Right forelimb (tissue), 1 donor: ENCODE measurements around the gene IGF1R.

Experiments used
- DNase-seq: peaks from one replicate; pipeline ENCODE4 v3.0.0-alpha.2; 2018

The IGF1R gene

DNA sequence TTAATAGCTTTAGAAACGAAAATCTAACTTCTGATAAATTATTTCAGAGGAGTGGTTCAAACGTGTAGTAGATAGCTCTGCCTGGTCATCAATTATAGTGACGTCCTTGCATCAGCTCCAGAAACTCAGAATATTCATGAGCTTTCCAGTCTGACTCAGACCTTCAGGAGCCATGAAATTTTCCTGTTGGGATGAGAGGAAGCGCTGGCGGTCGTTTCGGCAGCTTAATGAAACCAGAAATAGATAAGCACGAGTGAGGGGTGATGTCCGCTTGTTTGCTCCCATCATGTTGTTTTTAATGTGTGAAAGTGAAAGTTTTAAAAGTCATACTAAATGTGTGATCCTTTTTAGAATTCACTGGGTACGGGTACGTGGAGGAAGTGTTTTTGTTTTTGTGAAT lies 218.2 kb downstream of the IGF1R start:
- DNase-seq, result peak; percentile 40

DNA sequence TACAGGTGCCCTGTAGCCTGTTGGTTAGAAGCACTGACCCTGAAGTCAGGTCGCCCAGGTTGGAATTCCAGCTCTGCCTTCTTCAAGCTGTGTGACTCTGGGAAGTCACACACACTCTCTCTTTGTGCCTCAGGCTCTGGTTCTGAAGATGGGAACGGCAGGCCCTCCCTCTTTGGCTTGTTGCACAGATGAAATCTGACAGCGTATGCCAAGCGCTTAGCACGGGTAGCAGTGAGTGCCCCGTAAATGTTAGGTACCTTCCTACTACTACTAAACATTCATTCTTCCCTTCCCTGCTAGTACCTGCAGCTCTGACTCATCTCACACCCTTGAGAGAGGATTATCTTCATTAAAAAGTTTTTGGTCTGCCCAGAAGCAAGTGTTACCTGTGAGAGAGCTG lies 220.2 kb downstream of the IGF1R start:
- peak; percentile 28 for DNase-seq

GRCh38 chr15:98870788-98871187 lies 222.4 kb downstream of the IGF1R start:
- DNase-seq, result no peak

GRCh38 chr15:98872774-98873173 lies 224.4 kb downstream of the IGF1R start:
- no peak for DNase-seq

GRCh38 chr15:98873441-98874218 lies 225.3 kb downstream of the IGF1R start:
- DNase-seq, result no peak

- no peak for DNase-seq
These were observed 226.0 kb downstream of the IGF1R start for GRCh38 chr15:98874370-98874769.

DNA sequence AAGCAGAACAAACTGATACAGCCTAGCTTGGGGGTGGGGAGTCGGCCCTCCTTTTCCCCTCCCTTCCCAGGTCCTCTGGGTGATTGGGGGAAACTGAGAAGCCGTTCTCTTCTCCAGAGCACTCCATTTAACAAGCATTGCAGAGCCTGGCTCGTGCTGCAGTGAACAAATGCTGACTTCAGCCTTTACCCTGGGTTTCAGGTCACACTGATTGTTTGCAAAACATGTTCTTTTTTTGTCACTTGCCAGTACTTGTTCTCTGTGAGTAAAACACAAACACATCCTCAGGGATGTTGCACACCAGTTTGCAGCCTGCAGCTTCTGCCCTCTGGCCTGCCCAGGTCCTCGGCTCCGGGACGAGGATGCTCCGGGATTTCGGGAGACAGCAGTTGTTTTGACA lies 226.4 kb downstream of the IGF1R start:
- DNase-seq, result no peak

DNA sequence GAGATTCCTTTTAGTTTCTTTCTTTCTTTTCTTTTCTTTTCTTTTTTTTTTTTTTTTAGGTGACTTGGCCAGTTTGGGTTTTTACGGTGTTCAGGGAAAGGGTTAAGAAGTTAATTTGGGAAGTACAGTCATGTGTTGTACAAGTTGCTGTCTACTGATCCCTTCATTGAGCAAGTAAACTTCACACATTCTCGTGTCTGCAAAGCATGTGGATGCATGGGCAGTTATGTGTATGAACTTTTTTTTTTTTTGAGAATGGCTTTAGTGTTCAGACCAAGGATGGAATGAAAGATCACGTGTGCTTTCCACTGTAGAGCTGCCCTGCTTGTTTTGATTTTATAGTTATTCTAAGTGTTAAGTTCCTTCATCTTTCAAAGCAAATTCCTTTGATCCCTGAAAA lies 227.0 kb downstream of the IGF1R start:
- no peak for DNase-seq

GRCh38 chr15:98876451-98877369 lies 228.4 kb downstream of the IGF1R start:
- no peak for DNase-seq

- DNase-seq, result no peak
These were observed 229.8 kb downstream of the IGF1R start for GRCh38 chr15:98878172-98878571.

DNA sequence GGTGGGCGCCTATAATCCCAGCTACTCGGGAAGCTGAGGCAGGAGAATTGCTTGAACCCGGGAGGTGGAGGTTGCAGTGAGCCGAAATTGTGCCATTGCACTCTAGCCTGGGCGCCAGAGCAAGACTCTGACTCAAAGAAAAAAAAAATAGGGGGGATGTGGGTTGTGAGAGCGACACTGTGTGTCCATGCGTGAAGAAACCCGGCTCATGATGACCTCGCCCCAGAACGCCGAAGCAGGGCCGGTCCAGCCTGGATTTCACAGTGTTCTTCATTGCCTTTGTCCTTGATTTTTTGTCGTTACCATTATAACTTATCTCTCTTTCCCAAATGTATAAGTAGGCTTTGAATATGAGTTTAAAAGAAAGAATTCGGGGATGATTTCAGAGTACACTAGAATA lies 230.5 kb downstream of the IGF1R start:
- DNase-seq, result no peak

DNA sequence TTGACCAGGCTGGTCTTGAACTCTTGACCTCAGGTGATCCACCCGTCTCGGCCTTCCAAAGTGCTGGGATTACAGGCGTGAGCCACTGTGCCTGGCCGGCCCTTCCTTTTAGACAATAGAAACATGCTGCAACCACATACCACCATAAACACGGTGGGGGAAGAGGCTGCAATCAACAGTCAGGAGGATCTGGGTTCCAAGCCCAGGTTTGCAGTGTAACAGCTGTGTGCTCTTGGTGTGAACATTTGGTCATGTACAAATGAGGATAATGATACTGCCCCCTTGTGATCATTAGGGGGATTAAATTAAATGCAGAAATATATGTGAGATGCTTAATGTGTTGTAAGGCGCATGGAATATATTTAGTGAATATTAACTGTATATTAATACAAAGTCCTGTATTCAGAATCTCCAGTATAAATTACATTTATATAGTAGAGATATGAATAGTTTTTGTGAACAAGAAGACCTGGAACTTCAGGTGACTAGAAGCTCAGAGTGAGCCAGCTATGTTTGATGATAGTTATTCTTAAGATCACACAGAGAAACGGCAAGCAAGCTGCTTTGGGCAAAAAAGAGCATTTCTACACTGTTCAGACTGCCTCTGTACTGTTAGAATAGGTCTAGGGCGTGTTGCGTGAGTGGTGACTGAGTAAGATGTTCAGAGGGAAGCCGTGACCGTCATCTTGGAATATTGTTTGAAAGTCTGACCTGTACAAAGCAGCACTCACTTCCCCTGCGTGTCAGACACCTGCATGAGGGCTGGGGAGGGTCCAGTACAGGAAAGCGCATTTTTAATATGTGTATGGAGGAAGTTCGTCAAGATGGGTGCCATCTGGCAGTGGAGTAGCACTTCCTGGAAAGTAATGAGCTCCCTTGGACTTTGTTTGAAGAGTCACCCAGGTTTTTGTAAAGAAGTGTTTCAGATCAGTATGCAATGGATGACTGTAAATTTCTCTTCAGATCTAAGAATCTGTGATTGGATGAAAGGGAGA lies 233.5 kb downstream of the IGF1R start:
- DNase-seq, result no peak

DNA sequence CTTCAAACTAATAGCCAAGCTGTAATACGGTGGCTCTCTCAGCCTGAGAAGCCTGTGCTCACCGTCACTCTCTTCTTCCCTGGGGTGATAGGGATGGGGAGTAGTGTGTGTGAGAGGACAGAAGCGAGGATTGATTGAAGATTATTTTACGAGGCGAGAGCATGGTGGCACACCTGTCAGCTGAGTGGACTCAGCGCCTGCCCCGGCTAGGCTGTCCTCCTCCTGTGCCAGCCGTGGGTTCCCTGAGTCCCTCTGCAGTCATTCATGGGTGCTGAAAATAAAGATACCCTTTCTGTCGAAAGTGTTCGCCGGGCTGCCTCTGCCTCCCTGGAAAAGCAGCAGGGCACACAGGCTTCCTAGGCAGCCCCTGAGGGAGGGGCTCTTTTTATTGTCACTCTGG lies 235.1 kb downstream of the IGF1R start:
- no peak for DNase-seq

GRCh38 chr15:98884894-98885293 lies 236.6 kb downstream of the IGF1R start:
- DNase-seq, result no peak

- no peak for DNase-seq
These were observed 239.6 kb downstream of the IGF1R start for GRCh38 chr15:98887976-98888375.

DNA sequence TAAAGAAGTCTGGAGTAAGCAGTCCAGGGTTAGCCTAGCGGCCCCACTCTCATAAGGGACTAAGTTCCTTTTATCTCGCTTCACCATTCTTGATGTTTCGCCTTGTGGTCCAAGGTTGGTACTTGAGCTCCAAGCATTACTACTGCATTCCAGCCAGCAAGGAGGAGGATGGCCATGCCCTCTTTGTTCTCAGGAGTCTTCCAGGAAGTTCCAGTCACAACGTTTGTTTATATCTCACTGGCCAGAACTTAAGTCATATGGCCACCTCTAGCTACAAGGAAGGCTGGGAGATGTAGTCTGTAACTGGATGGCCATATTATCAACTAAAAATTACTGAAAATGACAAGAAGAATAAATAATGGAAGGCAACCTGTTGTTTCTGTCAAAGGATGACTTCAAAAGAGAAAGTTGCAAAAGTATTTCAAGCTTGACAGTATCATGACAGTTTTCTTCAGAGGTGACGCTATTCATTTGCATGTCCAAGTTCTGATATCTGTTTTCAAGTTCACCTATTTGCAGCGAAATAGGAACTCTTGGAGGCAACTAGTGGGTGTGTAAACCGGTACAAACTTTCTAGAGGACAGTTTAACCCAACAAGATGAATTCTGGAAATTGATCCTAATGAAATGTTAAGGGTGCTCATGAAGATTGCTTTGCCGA lies 240.6 kb downstream of the IGF1R start:
- no peak for DNase-seq

DNA sequence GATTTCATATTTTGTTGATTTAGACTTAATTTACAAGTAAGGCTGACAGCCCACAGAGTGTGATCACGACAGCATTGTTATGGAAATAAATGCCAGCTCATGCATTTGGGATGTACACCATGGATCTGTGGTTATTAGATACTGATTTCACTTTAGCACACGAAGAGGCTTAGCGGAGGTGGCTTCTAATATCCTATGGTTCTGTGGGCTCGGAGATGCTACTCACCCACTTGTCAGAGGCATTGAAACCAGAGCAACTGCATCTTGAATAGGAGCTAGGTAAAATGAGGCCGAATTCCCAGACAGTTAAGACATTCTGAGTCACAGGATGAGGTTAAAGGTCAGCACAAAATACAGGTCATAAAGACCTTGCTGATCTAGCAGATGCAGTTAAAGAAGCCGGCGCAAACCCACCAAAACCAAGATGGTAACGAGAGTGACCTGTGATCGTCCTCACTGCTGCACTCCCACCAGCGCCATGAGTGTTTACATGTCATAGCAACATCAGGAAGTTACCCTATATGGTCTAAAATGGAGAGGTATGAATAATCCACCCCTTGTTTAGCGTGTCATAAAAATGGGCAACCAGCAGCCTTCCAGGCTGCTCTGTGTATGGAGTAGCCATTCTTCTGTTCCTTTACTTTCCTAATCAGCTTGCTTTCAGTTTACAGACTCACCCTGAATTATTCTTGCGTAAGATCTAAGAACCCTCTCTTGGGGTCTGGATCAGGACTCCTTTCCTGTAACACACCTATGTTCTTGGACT lies 241.8 kb downstream of the IGF1R start:
- DNase-seq, result no peak

DNA sequence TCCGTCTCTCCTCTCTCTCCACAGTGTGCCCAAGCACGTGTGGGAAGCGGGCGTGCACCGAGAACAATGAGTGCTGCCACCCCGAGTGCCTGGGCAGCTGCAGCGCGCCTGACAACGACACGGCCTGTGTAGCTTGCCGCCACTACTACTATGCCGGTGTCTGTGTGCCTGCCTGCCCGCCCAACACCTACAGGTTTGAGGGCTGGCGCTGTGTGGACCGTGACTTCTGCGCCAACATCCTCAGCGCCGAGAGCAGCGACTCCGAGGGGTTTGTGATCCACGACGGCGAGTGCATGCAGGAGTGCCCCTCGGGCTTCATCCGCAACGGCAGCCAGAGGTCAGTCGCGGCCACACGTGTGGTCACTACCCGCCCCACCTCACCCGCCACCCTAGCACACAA lies 243.0 kb downstream of the IGF1R start:
- DNase-seq, result no peak

DNA sequence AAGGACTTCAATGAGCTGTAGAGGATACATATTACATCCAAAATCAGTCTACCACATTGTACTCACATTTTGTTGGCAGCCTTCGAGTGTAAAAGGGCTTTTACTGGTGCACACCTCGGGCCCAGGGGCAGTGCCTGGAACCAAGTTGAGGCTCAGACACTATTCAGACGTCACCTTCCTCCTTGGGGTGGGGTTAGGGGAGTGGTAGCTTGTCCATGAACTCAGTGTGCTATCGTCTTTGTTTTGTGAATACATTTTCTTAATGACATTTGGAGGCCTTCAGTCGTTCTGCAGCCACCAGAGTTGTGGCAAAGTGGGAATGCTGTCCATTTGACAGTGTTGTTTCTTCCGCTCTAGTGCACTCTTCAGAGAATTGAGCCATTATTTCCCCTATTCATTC lies 245.1 kb downstream of the IGF1R start:
- no peak for DNase-seq

- DNase-seq, result no peak
These were observed 246.0 kb downstream of the IGF1R start for GRCh38 chr15:98894312-98894711.

DNA sequence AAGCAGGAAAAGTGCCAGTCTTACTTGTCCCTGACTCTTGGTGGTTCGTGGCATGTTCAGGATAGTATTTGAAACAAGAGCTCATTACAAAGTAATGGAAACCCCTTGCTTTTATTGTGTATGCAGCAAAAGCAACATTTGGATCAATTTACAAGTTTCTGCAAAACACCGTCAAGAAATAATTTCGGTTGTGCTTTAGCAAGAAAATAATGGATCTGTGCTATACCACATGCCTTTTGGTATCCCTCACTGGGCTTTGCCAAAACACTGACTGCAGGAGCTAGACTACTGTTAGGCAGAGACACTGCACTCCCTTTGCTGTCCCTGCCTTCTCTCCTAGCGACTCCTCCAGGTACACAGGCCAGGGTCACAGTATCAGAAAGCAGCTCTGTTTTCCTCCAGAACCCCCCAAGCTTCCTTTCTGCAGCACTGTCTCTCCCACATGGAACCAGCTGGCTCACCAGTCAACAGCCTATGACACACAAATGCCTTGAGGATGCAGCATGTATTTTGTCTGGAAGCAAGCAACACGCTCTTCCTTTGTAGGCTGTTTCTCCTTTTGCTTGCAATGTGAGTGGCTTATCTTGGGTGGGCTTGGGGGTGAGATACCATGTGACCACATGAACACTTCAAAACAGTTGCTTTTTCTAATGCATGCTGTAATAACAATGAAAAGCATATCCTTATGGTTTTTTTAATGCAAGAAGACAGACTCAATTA lies 247.8 kb downstream of the IGF1R start:
- DNase-seq, result no peak
